ENCODE measurements around the gene KICS2.

Gene KICS2

DNA sequence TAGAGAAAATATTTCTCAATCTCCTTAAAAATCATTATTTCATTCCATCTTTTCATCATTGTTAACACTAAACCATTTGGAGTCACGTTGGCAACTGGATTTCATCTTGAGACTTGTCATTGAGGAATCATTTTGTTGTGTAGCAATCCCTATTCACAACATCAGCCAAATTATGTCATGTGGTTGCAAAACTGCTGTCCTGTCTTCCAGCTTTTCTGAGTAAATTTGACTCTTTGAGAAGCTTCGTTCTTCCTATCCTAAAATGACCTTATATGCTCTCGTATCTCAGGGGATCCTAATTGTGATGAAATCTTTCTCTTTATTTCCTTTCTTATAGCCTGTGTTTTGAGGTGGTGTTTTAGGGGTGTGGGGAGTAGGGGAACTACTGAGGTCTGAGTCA is 30.6 kb upstream of the KICS2 start:
- peak in 1 of 2 experiments; percentile 13 for DNase-seq (ENCODE audit: low read depth in 1 of 2, low spot score in 1 of 2)
- no peak for TF ChIP-seq REST (IDR thresholded peaks at IDR 0.05; ENCODE audit: insufficient replicate concordance, low read depth)
- no peak for TF ChIP-seq GABPA (IDR thresholded peaks at IDR 0.05; ENCODE audit: low read depth)
- TF ChIP-seq POLR2AphosphoS5 (IDR thresholded peaks at IDR 0.05; ENCODE audit: low read depth) = no peak
- Histone ChIP-seq H3K27ac (replicated peaks) (no peak overlapping the region), H3K4me3 (replicated peaks; ENCODE audit: insufficient read depth, low read length) (no peak overlapping the region), H3K27me3 (ENCODE audit: insufficient read depth, poor library complexity, severe bottlenecking) (no peaks in the 10 kb centered on the region)

GRCh38 chr12:64243809-64244208 is 21.7 kb upstream of the KICS2 start:
- no peak overlapping the region for H3K4me3 ChIP-seq (replicated peaks; ENCODE audit: insufficient read depth, low read length)
- DNase-seq (ENCODE audit: low read depth in 1 of 2, low spot score in 1 of 2) = no peak
- TF ChIP-seq POLR2AphosphoS5 (IDR thresholded peaks at IDR 0.05; ENCODE audit: low read depth) (no peak), GABPA (IDR thresholded peaks at IDR 0.05; ENCODE audit: low read depth) (no peak), REST (IDR thresholded peaks at IDR 0.05; ENCODE audit: insufficient replicate concordance, low read depth) (no peak), CTCF (IDR thresholded peaks at IDR 0.05; ENCODE audit: insufficient read depth, low read length) (no peak), SPI1 (IDR thresholded peaks at IDR 0.05; ENCODE audit: borderline replicate concordance, low read depth) (no peak)
- H3K27ac ChIP-seq (replicated peaks) = no peak overlapping the region
- no peaks in the 10 kb centered on the region for H3K27me3 ChIP-seq (ENCODE audit: insufficient read depth, poor library complexity, severe bottlenecking)

- DNase-seq (ENCODE audit: low read depth in 1 of 2, low spot score in 1 of 2) = no peak
- Histone ChIP-seq H3K4me3 (replicated peaks; ENCODE audit: insufficient read depth, low read length) (no peak overlapping the region), H3K27ac (replicated peaks) (no peak overlapping the region), H3K27me3 (ENCODE audit: insufficient read depth, poor library complexity, severe bottlenecking) (no peaks in the 10 kb centered on the region)
- TF ChIP-seq POLR2AphosphoS5 (IDR thresholded peaks at IDR 0.05; ENCODE audit: low read depth) (no peak), REST (IDR thresholded peaks at IDR 0.05; ENCODE audit: insufficient replicate concordance, low read depth) (no peak), CTCF (IDR thresholded peaks at IDR 0.05; ENCODE audit: insufficient read depth, low read length) (no peak), SPI1 (IDR thresholded peaks at IDR 0.05; ENCODE audit: borderline replicate concordance, low read depth) (no peak), GABPA (IDR thresholded peaks at IDR 0.05; ENCODE audit: low read depth) (no peak)
Measured at GRCh38 chr12:64240781-64241180, 18.7 kb upstream of the KICS2 start.

DNA sequence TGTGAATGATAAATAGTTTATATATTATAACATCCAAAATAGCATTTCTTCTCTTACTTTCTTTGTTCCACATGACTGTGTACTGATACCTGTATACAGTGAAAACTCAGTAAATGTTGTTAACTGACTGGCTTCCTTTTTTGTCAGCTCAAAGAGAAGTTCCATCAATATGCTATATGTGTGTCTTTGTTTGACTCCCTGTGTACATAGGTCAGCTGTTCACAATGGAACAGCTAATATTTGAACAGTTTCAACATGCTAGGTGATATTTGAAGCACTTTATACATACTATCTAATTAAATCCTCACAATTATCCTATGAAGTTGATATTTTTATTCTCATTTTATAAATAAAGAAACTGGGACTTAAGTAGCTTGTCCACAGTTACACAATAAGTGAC is 15.3 kb upstream of the KICS2 start:
- Histone ChIP-seq H3K27ac (replicated peaks) (no peak overlapping the region), H3K27me3 (ENCODE audit: insufficient read depth, poor library complexity, severe bottlenecking) (no peaks in the 10 kb centered on the region), H3K4me3 (replicated peaks; ENCODE audit: insufficient read depth, low read length) (no peak overlapping the region)
- no peak for DNase-seq (ENCODE audit: low read depth in 1 of 2, low spot score in 1 of 2)
- TF ChIP-seq REST (IDR thresholded peaks at IDR 0.05; ENCODE audit: insufficient replicate concordance, low read depth) (no peak), CTCF (IDR thresholded peaks at IDR 0.05; ENCODE audit: insufficient read depth, low read length) (no peak), GABPA (IDR thresholded peaks at IDR 0.05; ENCODE audit: low read depth) (no peak), POLR2AphosphoS5 (IDR thresholded peaks at IDR 0.05; ENCODE audit: low read depth) (no peak), SPI1 (IDR thresholded peaks at IDR 0.05; ENCODE audit: borderline replicate concordance, low read depth) (no peak)

All from HL-60 (cell line).